GM12878 (cell line): Measurements from ENCODE around the gene GLT8D2. TPM values are rescaled to one million over a fixed set of nuclear protein-coding genes. Genes with fewer than 3 reads are reported as not detected.

Source experiments
- ATAC-seq: fragments of 200-7000 bp; cut with Tn5 transposase; 3 replicates; pipeline ENCODE4 v1.9.1; 2020; ENCODE audit warnings: mild to moderate bottlenecking, moderate library complexity
- BruUV-seq: library from RNA; stranded (reverse); fragments of 400-500 nt; replicated peaks from 2 replicates; lab custom pipeline; 2021; lab: Mats Ljungman, UMichigan
- CTCF ChIA-PET: fragments of 300-600 bp; sonication (Branson Sonifier 250); formaldehyde crosslinking; extraction: SDS; loops from one replicate; lab custom pipeline; 2021; ENCODE audit warnings: inconsistent platforms; lab: Yijun Ruan, JAX
- POLR2A ChIA-PET: fragments of 350-600 bp; formaldehyde crosslinking; extraction: SDS; loops from one replicate; lab custom pipeline; 2021; ENCODE audit warnings: inconsistent platforms; lab: Charles Lee
- RAD21 ChIA-PET: fragments of 300-600 bp; sonication (Branson Sonifier 250); formaldehyde crosslinking; loops from one replicate; lab custom pipeline; 2023; ENCODE audit warnings: antibody characterized with exemption; ENCODE audit not compliant: unreplicated experiment; lab: Charles Lee
- SMC1A ChIA-PET: fragments of 300-600 bp; sonication (Branson Sonifier 250); formaldehyde crosslinking; loops from one replicate; lab custom pipeline; 2023; ENCODE audit not compliant: unreplicated experiment, uncharacterized antibody; lab: Charles Lee
- DNase-seq: peaks from one replicate; pipeline ENCODE4 v3.0.0-alpha.2; 2011; ENCODE audit warnings: low read depth, low spot score
- FAIRE-seq: peaks from 3 replicates; lab custom pipeline; 2011; peaks lifted over from hg19 to GRCh38; lab: Jason Lieb, UNC
- H2AFZ ChIP-seq: 2 replicates; pipeline ENCODE4 v1.6.0; 2011; ENCODE audit warnings: low read depth, low read length, control low read depth; ENCODE audit not compliant: control insufficient read depth
- H3K27ac ChIP-seq: 2 replicates; pipeline ENCODE4 v1.5.1; 2011; ENCODE audit warnings: control low read depth; ENCODE audit not compliant: control insufficient read depth, insufficient read depth
- H3K27me3 ChIP-seq, 2 experiments: replicated peaks in 1 of 2; 2 replicates each; pipeline versions ENCODE4 v1.6.0 to v1.6.1; 2011; ENCODE audit warnings: low read length in 1 of 2; ENCODE audit not compliant: control insufficient read depth in 2 of 2, insufficient read depth in 2 of 2
- H3K36me3 ChIP-seq, 2 experiments: 2 replicates each; pipeline ENCODE4 v1.5.1; 2011; ENCODE audit warnings: low read length in 1 of 2; ENCODE audit not compliant: control insufficient read depth in 2 of 2, insufficient read depth in 2 of 2
- H3K4me1 ChIP-seq: 2 replicates; pipeline ENCODE4 v1.6.1; 2011; ENCODE audit warnings: mild to moderate bottlenecking, low read length, moderate library complexity, mixed read lengths; ENCODE audit not compliant: control insufficient read depth, insufficient read depth
- H3K4me2 ChIP-seq: 2 replicates; pipeline ENCODE4 v1.6.0; 2011; ENCODE audit warnings: control low read depth; ENCODE audit not compliant: control insufficient read depth, insufficient read depth
- H3K4me3 ChIP-seq: fragments of 200-600 bp; sonication (generic); 2 replicates; pipeline ENCODE4 v1.5.1; 2016
- H3K79me2 ChIP-seq: 2 replicates; pipeline ENCODE4 v1.6.0; 2011; ENCODE audit warnings: low read length; ENCODE audit not compliant: control insufficient read depth, insufficient read depth
- H3K9ac ChIP-seq: 2 replicates; pipeline ENCODE4 v1.8.0; 2011; ENCODE audit warnings: low read length, control low read depth, mixed read lengths; ENCODE audit not compliant: control insufficient read depth, insufficient read depth
- H3K9me3 ChIP-seq: replicated peaks from 3 replicates; pipeline ENCODE4 v1.5.1; 2011; ENCODE audit warnings: mild to moderate bottlenecking, low read length; ENCODE audit not compliant: control insufficient read depth, insufficient read depth
- H4K20me1 ChIP-seq: 2 replicates; pipeline ENCODE4 v1.6.0; 2011; ENCODE audit not compliant: control insufficient read depth, insufficient read depth
- BHLHE40 ChIP-seq, 2 experiments: fragments of 450-650 bp in 1 of 2; IDR thresholded peaks; 2 replicates each; pipeline ENCODE4 v1.6.1; 2011 to 2017; ENCODE audit warnings: low read depth in 2 of 2, borderline replicate concordance in 1 of 2, improper control_type of control experiment in 1 of 2, low read length in 1 of 2, mild to moderate bottlenecking in 1 of 2
- CBX3 ChIP-seq: fragments of 200-600 bp; sonication (generic); IDR thresholded peaks from 2 replicates; pipeline ENCODE4 v1.6.1; 2016; ENCODE audit warnings: low read depth, borderline replicate concordance
- CHD4 ChIP-seq: fragments of 200-600 bp; sonication (generic); IDR thresholded peaks from 2 replicates; pipeline ENCODE4 v1.6.1; 2016; ENCODE audit warnings: mild to moderate bottlenecking
- RELB ChIP-seq: fragments of 450-650 bp; IDR thresholded peaks from 2 replicates; pipeline ENCODE4 v1.6.1; 2017; ENCODE audit warnings: low read depth, mild to moderate bottlenecking, moderate library complexity
- SREBF2 ChIP-seq: IDR thresholded peaks from 2 replicates; pipeline ENCODE4 v1.6.1; 2012; ENCODE audit warnings: mild to moderate bottlenecking, low read length
- SRF ChIP-seq, 2 experiments: IDR thresholded peaks; 2 replicates each; pipeline ENCODE4 v1.6.1; 2011; ENCODE audit warnings: low read depth in 2 of 2, low read length in 2 of 2, mild to moderate bottlenecking in 1 of 2, moderate library complexity in 1 of 2
- ZNF24 ChIP-seq: fragments of 450-650 bp; IDR thresholded peaks from 2 replicates; pipeline ENCODE4 v1.6.1; 2017; ENCODE audit warnings: antibody characterized with exemption, mild to moderate bottlenecking
- WGBS: methylation state at CpG from one replicate; pipeline ENCODE4 v1.1.6; 2016; ENCODE audit warnings: low lambda C conversion rate; ENCODE audit not compliant: insufficient replicate concordance, insufficient coverage; ENCODE audit errors: missing lambda C conversion rate; 5-methylcytosine and 5-hydroxymethylcytosine counted together
- in situ Hi-C: fragments of 300-500 bp; cut with MboI; formaldehyde crosslinking; loops from 9 replicates; pipeline ENCODE4 v1.14.3; 2018; ENCODE audit warnings: mixed read lengths
- intact Hi-C: fragments of 100-400 bp; cut with micrococcal nuclease; formaldehyde crosslinking; loops from one replicate; pipeline ENCODE4 v1.14.2; 2022; ENCODE audit not compliant: unreplicated experiment
- polyA plus RNA-seq, 11 experiments: library from polyadenylated mRNA; depleted of rRNA in 4 of 11; unstranded in 6 of 11; stranded (reverse) in 5 of 11; fragments of >200 nt; fragmentation: Nextera tagmentation in 4 of 11; fragmentation: Illumina TruSeq in 1 of 11; extraction: Ambion mirVana in 4 of 11; extraction: Trizol in 1 of 11; gene quantifications; 1 replicate in 1 of 11; 2 replicates in 10 of 11; pipeline versions ENCODE4 v1.2.1 to v1.2.3, GENCODE V29; 2011 to 2016; ENCODE audit warnings: inconsistent platforms in 2 of 11, missing spikeins in 2 of 11, low read depth in 1 of 11
- total RNA-seq, 4 experiments: library from RNA; depleted of rRNA in 3 of 4; stranded (reverse); fragments of >200 nt in 3 of 4; fragmentation: Illumina TruSeq in 1 of 4; extraction: Trizol in 1 of 4; gene quantifications; 2 replicates each; pipeline versions ENCODE4 v1.2.1 to v1.2.3, GENCODE V29; 2013 to 2021

GLT8D2 gene
- total and polyA plus RNA-seq, 10 of the 15 experiments (the other 5 are each of a cell fraction or from before 2014, with no cell fraction given), result 0.06 to 0.80 (median 0.37) TPM; not detected in 1

DNA sequence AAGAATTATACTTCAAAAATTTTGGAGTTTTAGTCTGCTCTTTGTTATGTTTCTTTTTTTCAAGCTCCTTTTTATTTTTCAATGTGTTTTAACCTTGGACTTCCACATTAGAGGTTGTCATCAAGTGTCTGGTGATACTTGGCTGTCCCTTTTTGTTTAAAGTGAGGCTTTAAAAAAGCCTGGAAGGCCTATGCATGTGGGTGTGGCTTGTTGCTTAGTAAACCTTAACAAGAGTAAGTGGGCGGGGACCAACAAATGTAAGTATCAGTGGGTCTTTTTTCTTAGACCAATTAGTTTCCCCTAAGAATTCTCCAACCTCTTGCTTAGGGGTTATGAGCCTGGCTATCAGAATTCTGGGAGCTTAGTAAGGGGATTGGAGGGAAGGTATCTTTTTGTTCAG lies 40.7 kb upstream of the GLT8D2 start:
- no peak overlapping the region for H3K27ac ChIP-seq
- H2AFZ ChIP-seq, result no peak overlapping the region
- in situ Hi-C loops, result no loop called here
- TF ChIP-seq RELB (no peak), BHLHE40 (IDR thresholded peaks at IDR 0.05; ENCODE audit: borderline replicate concordance in 1 of 2, low read depth in 2 of 2, low read length in 1 of 2) (no peak), CHD4 (no peak), CBX3 (no peak), ZNF24 (no peak), SRF (IDR thresholded peaks at IDR 0.05; ENCODE audit: low read depth in 2 of 2, low read length in 2 of 2) (no peak), SREBF2 (no peak)
- FAIRE-seq (no peak), DNase-seq (no peak), ATAC-seq (no peak)
- no peak overlapping the region for H3K9ac ChIP-seq
- no peaks in the 10 kb centered on the region for H4K20me1 ChIP-seq
- ChIA-PET SMC1A (interaction anchor here (0.6 to 1.6 kb wide), 3 partner anchors 10 to 53 kb away, joined by 3 to 6 read pairs (median 4); no protein-coding TSS in a partner anchor), POLR2A (no interaction called here), RAD21 (no interaction called here), CTCF (interaction anchor here (1.3 to 2.9 kb wide), 2 partner anchors 18 to 49 kb away, joined by 3 to 13 read pairs; no protein-coding TSS in a partner anchor)
- 97% methylated on average over 1 of the region's 1 CpG for WGBS
- H3K4me3 ChIP-seq, result no peak overlapping the region
- no peaks in the 10 kb centered on the region for H3K9me3 ChIP-seq
- H3K36me3 ChIP-seq, result peaks cover 0 to 5% of the 10 kb centered on the region in 2 experiments; a peak in 1 of 4 replicates
- intact Hi-C loops, result no loop called here
- no peaks in the 10 kb centered on the region for H3K79me2 ChIP-seq
- H3K4me1 ChIP-seq, result no peaks in the 10 kb centered on the region
- BruUV-seq, result no TSS peak
- H3K4me2 ChIP-seq, result no peak overlapping the region
- H3K27me3 ChIP-seq, result no peaks in the 10 kb centered on the region
